Karpas-422 (cell line): Measurements from ENCODE around the gene PTPRD. TPM values are rescaled to one million over a fixed set of nuclear protein-coding genes. Genes with fewer than 3 reads are reported as not detected.

Source experiments
- DNase-seq: peaks from one replicate; pipeline ENCODE4 v3.0.0-alpha.2; 2015
- H2AFZ ChIP-seq: fragments of 200-600 bp; sonication (generic); 2 replicates; pipeline ENCODE4 v1.6.1; 2014; ENCODE audit warnings: antibody characterized with exemption, low read length, mixed read lengths
- H3K27ac ChIP-seq: fragments of 200-600 bp; sonication (generic); 2 replicates; pipeline ENCODE4 v1.5.1; 2014; ENCODE audit warnings: mild to moderate bottlenecking, low read length, moderate library complexity
- H3K27me3 ChIP-seq: fragments of 200-600 bp; sonication (generic); 2 replicates; pipeline ENCODE4 v1.6.1; 2014; ENCODE audit warnings: low read length, mixed read lengths
- H3K36me3 ChIP-seq: fragments of 200-600 bp; sonication (generic); 2 replicates; pipeline ENCODE4 v1.6.1; 2014; ENCODE audit warnings: low read length, mixed read lengths; ENCODE audit not compliant: insufficient read depth
- H3K4me1 ChIP-seq: fragments of 200-600 bp; sonication (generic); 2 replicates; pipeline ENCODE4 v1.6.1; 2014; ENCODE audit warnings: mild to moderate bottlenecking, low read length, mixed read lengths
- H3K4me2 ChIP-seq: fragments of 200-600 bp; sonication (generic); 2 replicates; pipeline ENCODE4 v1.6.1; 2014; ENCODE audit warnings: low read length, low read depth, mild to moderate bottlenecking; ENCODE audit not compliant: poor library complexity, severe bottlenecking
- H3K4me3 ChIP-seq: fragments of 200-600 bp; sonication (generic); 2 replicates; pipeline ENCODE4 v1.5.1; 2014; ENCODE audit warnings: mild to moderate bottlenecking, antibody characterized with exemption, low read length, mixed read lengths
- H3K79me2 ChIP-seq: fragments of 200-600 bp; sonication (generic); 2 replicates; pipeline ENCODE4 v1.6.1; 2014; ENCODE audit warnings: mild to moderate bottlenecking, low read length, mixed read lengths
- H3K9ac ChIP-seq: fragments of 200-600 bp; sonication (generic); 2 replicates; pipeline ENCODE4 v1.6.0; 2014; ENCODE audit warnings: low read length
- H3K9me2 ChIP-seq: fragments of 200-600 bp; sonication (generic), shearing (Covaris generic); replicated peaks from 2 replicates; pipeline ENCODE4 v1.6.0; 2014; ENCODE audit warnings: mild to moderate bottlenecking, low read length, moderate library complexity; ENCODE audit not compliant: insufficient read depth
- H3K9me3 ChIP-seq: fragments of 300-700, 200-600 bp; sonication (generic); 2 replicates; pipeline ENCODE4 v1.6.1; 2014; ENCODE audit warnings: low read length, mixed read lengths
- H4K20me1 ChIP-seq: fragments of 200-600 bp; sonication (generic); 2 replicates; pipeline ENCODE4 v1.6.1; 2014; ENCODE audit warnings: mild to moderate bottlenecking, antibody characterized with exemption, low read length, low read depth; ENCODE audit not compliant: insufficient read depth
- total RNA-seq: library from RNA; depleted of rRNA; stranded (reverse); fragments of >200 nt; shearing (Covaris generic); gene quantifications from 2 replicates; pipeline ENCODE4 v1.2.3, GENCODE V29; 2014; ENCODE audit warnings: low replicate concordance

Gene PTPRD
- total RNA-seq, 1 experiment from 2014 or later, result 0.63 TPM

DNA sequence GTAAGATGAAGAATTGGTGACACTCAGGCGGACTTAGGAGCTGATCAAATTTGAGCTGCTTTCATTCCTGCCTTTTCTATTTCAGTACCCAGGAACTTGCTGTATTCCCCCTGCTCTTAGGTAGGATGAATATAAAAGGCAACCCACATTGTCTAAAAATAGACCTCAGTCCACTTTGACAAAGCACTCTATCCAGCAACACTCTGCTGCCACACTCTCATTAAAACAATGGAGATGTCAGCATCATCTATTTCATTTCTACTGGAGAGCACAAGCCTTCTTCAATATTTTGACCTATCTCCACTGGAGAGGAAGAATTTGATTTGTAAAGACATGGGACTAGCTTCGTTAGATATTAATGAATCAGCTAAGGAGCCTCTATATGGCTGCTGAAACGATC lies 468.4 kb downstream of the PTPRD start:
- Histone ChIP-seq H3K4me3 (no peak overlapping the region), H3K9me3 (peaks cover 5% of the 10 kb centered on the region), H3K36me3 (no peaks in the 10 kb centered on the region), H3K9ac (no peak overlapping the region), H3K4me1 (no peaks in the 10 kb centered on the region), H3K27ac (no peak overlapping the region), H4K20me1 (no peaks in the 10 kb centered on the region), H3K79me2 (no peaks in the 10 kb centered on the region), H3K4me2 (no peak overlapping the region), H3K27me3 (no peaks in the 10 kb centered on the region), H2AFZ (no peak overlapping the region), H3K9me2 (no peaks in the 10 kb centered on the region)
- DNase-seq, result no peak

GRCh38 chr9:10135553-10135952 lies 477.2 kb downstream of the PTPRD start:
- H3K9me2 ChIP-seq, result no peaks in the 10 kb centered on the region
- no peak for DNase-seq
- no peaks in the 10 kb centered on the region for H3K79me2 ChIP-seq
- no peak overlapping the region for H3K9ac ChIP-seq
- H3K4me3 ChIP-seq, result no peak overlapping the region
- H3K4me1 ChIP-seq, result no peaks in the 10 kb centered on the region
- no peaks in the 10 kb centered on the region for H4K20me1 ChIP-seq
- H2AFZ ChIP-seq, result no peak overlapping the region
- no peak overlapping the region for H3K27ac ChIP-seq
- H3K4me2 ChIP-seq, result no peak overlapping the region
- no peaks in the 10 kb centered on the region for H3K36me3 ChIP-seq
- no peaks in the 10 kb centered on the region for H3K27me3 ChIP-seq
- H3K9me3 ChIP-seq, result peaks cover 42% of the 10 kb centered on the region

GRCh38 chr9:10134266-10134665 lies 478.5 kb downstream of the PTPRD start:
- Histone ChIP-seq H2AFZ (no peak overlapping the region), H3K27ac (no peak overlapping the region), H3K79me2 (no peaks in the 10 kb centered on the region), H3K9me2 (no peaks in the 10 kb centered on the region), H3K4me2 (no peak overlapping the region), H4K20me1 (no peaks in the 10 kb centered on the region), H3K9ac (no peak overlapping the region), H3K27me3 (no peaks in the 10 kb centered on the region), H3K4me3 (no peak overlapping the region), H3K4me1 (no peaks in the 10 kb centered on the region), H3K9me3 (peaks cover 42% of the 10 kb centered on the region), H3K36me3 (no peaks in the 10 kb centered on the region)
- no peak for DNase-seq

GRCh38 chr9:10130061-10130675 lies 482.6 kb downstream of the PTPRD start:
- Histone ChIP-seq H3K27me3 (no peaks in the 10 kb centered on the region), H3K4me3 (no peak overlapping the region), H3K9me3 (peaks cover 24% of the 10 kb centered on the region)

GRCh38 chr9:10127867-10128266 lies 484.9 kb downstream of the PTPRD start:
- no peaks in the 10 kb centered on the region for H3K4me1 ChIP-seq
- H3K9me3 ChIP-seq, result peaks cover 20% of the 10 kb centered on the region
- no peaks in the 10 kb centered on the region for H3K36me3 ChIP-seq
- H3K9me2 ChIP-seq, result no peaks in the 10 kb centered on the region
- no peaks in the 10 kb centered on the region for H4K20me1 ChIP-seq
- H2AFZ ChIP-seq, result no peak overlapping the region
- no peak for DNase-seq
- no peak overlapping the region for H3K4me3 ChIP-seq
- no peak overlapping the region for H3K4me2 ChIP-seq
- no peaks in the 10 kb centered on the region for H3K27me3 ChIP-seq
- H3K27ac ChIP-seq, result no peak overlapping the region
- no peak overlapping the region for H3K9ac ChIP-seq
- H3K79me2 ChIP-seq, result no peaks in the 10 kb centered on the region

More at GRCh38 chr9:10130061-10130675, 482.6 kb downstream of the PTPRD start:
- Histone ChIP-seq H3K27ac (no peak overlapping the region), H2AFZ (no peak overlapping the region), H3K36me3 (no peaks in the 10 kb centered on the region), H3K4me1 (no peaks in the 10 kb centered on the region), H3K9ac (no peak overlapping the region), H3K79me2 (no peaks in the 10 kb centered on the region), H4K20me1 (no peaks in the 10 kb centered on the region), H3K4me2 (no peak overlapping the region), H3K9me2 (no peaks in the 10 kb centered on the region)
- DNase-seq, result no peak

GRCh38 chr9:10112798-10113197 lies 500.0 kb downstream of the PTPRD start:
- Histone ChIP-seq H3K27ac (no peak overlapping the region), H3K27me3 (no peaks in the 10 kb centered on the region), H4K20me1 (no peaks in the 10 kb centered on the region), H3K9ac (no peak overlapping the region), H3K4me2 (no peak overlapping the region), H3K9me3 (peaks cover 44% of the 10 kb centered on the region), H3K4me1 (no peaks in the 10 kb centered on the region), H3K79me2 (no peaks in the 10 kb centered on the region), H2AFZ (no peak overlapping the region), H3K9me2 (no peaks in the 10 kb centered on the region), H3K4me3 (no peak overlapping the region), H3K36me3 (no peaks in the 10 kb centered on the region)
- DNase-seq, result no peak

DNA sequence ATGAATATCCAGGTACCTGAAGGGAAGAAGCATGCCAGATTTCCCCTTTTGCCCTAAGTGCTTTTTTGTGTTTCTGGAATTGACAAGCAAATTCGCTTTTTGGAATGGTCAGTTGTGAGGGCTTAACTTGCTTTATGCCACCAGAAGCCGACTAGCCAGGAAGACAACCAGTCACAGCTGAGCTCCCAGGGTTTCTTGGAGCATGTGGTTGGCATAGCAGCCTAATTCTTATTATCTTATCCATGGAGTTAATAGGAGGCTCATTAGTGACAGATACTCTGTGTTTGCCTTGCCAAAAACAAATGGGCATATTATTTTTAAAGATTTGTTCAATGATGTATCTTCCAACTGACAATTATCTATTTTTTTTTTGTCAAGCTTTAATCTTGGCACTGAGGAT lies 500.7 kb downstream of the PTPRD start:
- H2AFZ ChIP-seq, result no peak overlapping the region
- no peak overlapping the region for H3K27ac ChIP-seq
- H3K36me3 ChIP-seq, result no peaks in the 10 kb centered on the region
- H3K9me3 ChIP-seq, result peaks cover 42% of the 10 kb centered on the region
- no peaks in the 10 kb centered on the region for H3K9me2 ChIP-seq
- no peaks in the 10 kb centered on the region for H3K4me1 ChIP-seq
- H3K4me3 ChIP-seq, result no peak overlapping the region
- no peaks in the 10 kb centered on the region for H4K20me1 ChIP-seq
- no peak overlapping the region for H3K4me2 ChIP-seq
- H3K9ac ChIP-seq, result no peak overlapping the region
- DNase-seq, result no peak
- H3K79me2 ChIP-seq, result no peaks in the 10 kb centered on the region
- H3K27me3 ChIP-seq, result no peaks in the 10 kb centered on the region

DNA sequence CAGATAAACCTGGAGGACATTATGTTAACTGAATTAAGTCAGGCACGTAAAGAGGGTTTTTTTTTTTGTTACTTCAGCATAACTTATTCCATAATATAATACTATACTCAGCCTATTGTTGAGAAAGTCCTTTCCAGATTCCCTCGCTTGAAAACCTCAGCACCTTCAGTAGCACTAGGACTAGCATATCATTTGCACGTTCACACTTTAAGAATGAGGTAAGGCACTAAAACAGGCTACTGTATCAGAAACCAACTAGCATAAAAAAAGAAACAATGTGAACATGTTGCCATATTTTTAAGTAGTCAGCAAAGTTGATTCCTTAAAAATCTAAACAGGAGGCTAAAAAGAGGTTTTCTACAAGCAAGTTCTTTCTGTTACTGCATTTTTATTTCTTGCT lies 504.0 kb downstream of the PTPRD start:
- Histone ChIP-seq H3K27me3 (no peaks in the 10 kb centered on the region), H3K9ac (no peak overlapping the region), H3K4me3 (no peak overlapping the region), H2AFZ (no peak overlapping the region), H3K9me3 (peaks cover 45% of the 10 kb centered on the region), H4K20me1 (no peaks in the 10 kb centered on the region), H3K9me2 (no peaks in the 10 kb centered on the region), H3K27ac (no peak overlapping the region), H3K4me1 (no peaks in the 10 kb centered on the region), H3K4me2 (no peak overlapping the region), H3K36me3 (no peaks in the 10 kb centered on the region), H3K79me2 (no peaks in the 10 kb centered on the region)
- DNase-seq, result no peak
